Embryonic facial prominence (tissue), 1 donor: Measurements from ENCODE around the gene ACCS.

Experiments
- DNase-seq: peaks from one replicate; pipeline ENCODE4 v3.0.0-alpha.2; 2016; ENCODE audit errors: extremely low spot score

The ACCS gene

GRCh38 chr11:44037658-44037998, 28.4 kb upstream of the ACCS start:
- no peak for DNase-seq

GRCh38 chr11:44043157-44043556, 22.9 kb upstream of the ACCS start:
- no peak for DNase-seq

GRCh38 chr11:44046182-44046581, 19.9 kb upstream of the ACCS start:
- no peak for DNase-seq

- no peak for DNase-seq
These were observed 18.8 kb upstream of the ACCS start for GRCh38 chr11:44047298-44047697.

- DNase-seq: no peak
These were observed 18.1 kb upstream of the ACCS start, which contains the start of gene ACCSL for GRCh38 chr11:44047931-44048431. Gene ACCSL (plus strand): TSS chr11:44047981. CDS start chr11:44048037, 56 bp downstream.

GRCh38 chr11:44049832-44050231, 16.2 kb upstream of the ACCS start:
- DNase-seq: no peak

- no peak for DNase-seq
These were observed 14.9 kb upstream of the ACCS start for GRCh38 chr11:44051171-44051570.

- no peak for DNase-seq
These were observed 8.7 kb upstream of the ACCS start for GRCh38 chr11:44057340-44057739.

GRCh38 chr11:44058275-44058674, 7.8 kb upstream of the ACCS start:
- no peak for DNase-seq

GRCh38 chr11:44065161-44065661, 859 bp upstream of the ACCS start:
- no peak for DNase-seq

GRCh38 chr11:44066732-44067141, 667 bp downstream of the ACCS start:
- DNase-seq: no peak

- no peak for DNase-seq
These were observed 1.2 kb downstream of the ACCS start for GRCh38 chr11:44067266-44067665.

GRCh38 chr11:44068180-44068579, 2.1 kb downstream of the ACCS start:
- DNase-seq: no peak

GRCh38 chr11:44071157-44071556, 5.1 kb downstream of the ACCS start:
- DNase-seq: no peak

GRCh38 chr11:44072757-44073658, 6.9 kb downstream of the ACCS start:
- DNase-seq: no peak

GRCh38 chr11:44078794-44079193, 12.7 kb downstream of the ACCS start:
- no peak for DNase-seq

GRCh38 chr11:44079376-44079775, 13.3 kb downstream of the ACCS start:
- no peak for DNase-seq

GRCh38 chr11:44080951-44081350, 14.9 kb downstream of the ACCS start:
- no peak for DNase-seq

- no peak for DNase-seq
These were observed 16.6 kb downstream of the ACCS start for GRCh38 chr11:44082645-44083044.

- DNase-seq: no peak
These were observed 17.4 kb downstream of the ACCS start for GRCh38 chr11:44083433-44083832.

- DNase-seq: no peak
These were observed 17.8 kb downstream of the ACCS start for GRCh38 chr11:44083906-44084305.

GRCh38 chr11:44085330-44085729, 19.3 kb downstream of the ACCS start:
- no peak for DNase-seq

GRCh38 chr11:44088377-44088776, 22.3 kb downstream of the ACCS start:
- DNase-seq: no peak
